ENCODE data around the gene SLC4A5. TPM values are rescaled to one million over a fixed set of nuclear protein-coding genes. Genes with fewer than 3 reads are reported as not detected.

The SLC4A5 gene
- total RNA-seq, 4 donors from 2014 or later = 4.2 to 22.9 (median 9.5) TPM

GRCh38 chr2:74313497-74313896 lies 29.7 kb downstream of the SLC4A5 start:
- H3K9me3 ChIP-seq = no peaks in the 10 kb centered on the region
- no peak overlapping the region for H3K27ac ChIP-seq
- TF ChIP-seq POLR2A (IDR thresholded peaks at IDR 0.05) (no peak), CTCF (IDR thresholded peaks at IDR 0.05) (no peak), EP300 (IDR thresholded peaks at IDR 0.05) (no peak)
- WGBS, 2 donors = 84 to 87% methylated on average over 2 of the region's 2 CpGs
- peaks cover 0 to 6% (median 0%) of the 10 kb centered on the region in 4 donors for H3K4me1 ChIP-seq
- H3K36me3 ChIP-seq = peaks cover 0 to 43% (median 4%) of the 10 kb centered on the region in 3 donors
- no peak overlapping the region for H3K4me3 ChIP-seq
- no peak for DNase-seq (ENCODE audit: low spot score in 2 of 2)
- no peaks in the 10 kb centered on the region for H3K27me3 ChIP-seq

GRCh38 chr2:74312913-74313312 lies 30.3 kb downstream of the SLC4A5 start:
- H3K4me1 ChIP-seq = peaks cover 0 to 5% (median 0%) of the 10 kb centered on the region in 4 donors
- H3K36me3 ChIP-seq = peaks cover 0 to 43% (median 4%) of the 10 kb centered on the region in 3 donors
- H3K4me3 ChIP-seq = no peak overlapping the region
- TF ChIP-seq CTCF (IDR thresholded peaks at IDR 0.05) = no peak
- no peak for TF ChIP-seq EP300 (IDR thresholded peaks at IDR 0.05)
- no peak for TF ChIP-seq POLR2A (IDR thresholded peaks at IDR 0.05)
- H3K9me3 ChIP-seq = no peaks in the 10 kb centered on the region
- no peak overlapping the region for H3K27ac ChIP-seq
- H3K27me3 ChIP-seq = no peaks in the 10 kb centered on the region
- no peak for DNase-seq (ENCODE audit: low spot score in 2 of 2)

GRCh38 chr2:74307720-74308119 lies 35.5 kb downstream of the SLC4A5 start:
- Histone ChIP-seq H3K36me3 (peaks cover 0 to 49% (median 0%) of the 10 kb centered on the region in 3 donors), H3K27me3 (no peaks in the 10 kb centered on the region), H3K27ac (no peak overlapping the region), H3K4me1 (no peaks in the 10 kb centered on the region), H3K4me3 (no peak overlapping the region), H3K9me3 (no peaks in the 10 kb centered on the region)
- DNase-seq (ENCODE audit: low spot score in 2 of 2) = no peak
- TF ChIP-seq POLR2A (IDR thresholded peaks at IDR 0.05) (no peak), EP300 (IDR thresholded peaks at IDR 0.05) (no peak), CTCF (IDR thresholded peaks at IDR 0.05) (no peak)
- 93 to 95% methylated on average over 8 of the region's 8 CpGs for WGBS, 2 donors

GRCh38 chr2:74304332-74305148 lies 38.7 kb downstream of the SLC4A5 start:
- no peak for DNase-seq (ENCODE audit: low spot score in 2 of 2)
- H3K4me1 ChIP-seq = no peaks in the 10 kb centered on the region
- no peaks in the 10 kb centered on the region for H3K27me3 ChIP-seq
- 51 to 55% methylated on average over 7 of the region's 7 CpGs for WGBS, 2 donors
- TF ChIP-seq CTCF (IDR thresholded peaks at IDR 0.05) (no peak), POLR2A (IDR thresholded peaks at IDR 0.05) (no peak), EP300 (IDR thresholded peaks at IDR 0.05) (no peak)
- no peak overlapping the region for H3K4me3 ChIP-seq
- no peak overlapping the region for H3K27ac ChIP-seq
- no peaks in the 10 kb centered on the region for H3K9me3 ChIP-seq
- H3K36me3 ChIP-seq = peaks cover 0 to 53% (median 0%) of the 10 kb centered on the region in 3 donors

- H3K4me3 ChIP-seq = no peak overlapping the region
- H3K27me3 ChIP-seq = no peaks in the 10 kb centered on the region
- no peak overlapping the region for H3K27ac ChIP-seq
- H3K4me1 ChIP-seq = no peaks in the 10 kb centered on the region
- peaks cover 0 to 68% (median 0%) of the 10 kb centered on the region in 3 donors for H3K36me3 ChIP-seq
- 94 to 95% methylated on average over 2 of the region's 2 CpGs for WGBS, 2 donors
- no peak for TF ChIP-seq POLR2A (IDR thresholded peaks at IDR 0.05)
- TF ChIP-seq EP300 (IDR thresholded peaks at IDR 0.05) = no peak
- no peak for TF ChIP-seq CTCF (IDR thresholded peaks at IDR 0.05)
- DNase-seq (ENCODE audit: low spot score in 2 of 2) = no peak
- H3K9me3 ChIP-seq = peaks cover 0 to 4% (median 0%) of the 10 kb centered on the region in 4 donors
Measured at GRCh38 chr2:74302865-74303264, 40.4 kb downstream of the SLC4A5 start.
